Measurements from ENCODE around the gene NUTF2.

NUTF2 gene

DNA sequence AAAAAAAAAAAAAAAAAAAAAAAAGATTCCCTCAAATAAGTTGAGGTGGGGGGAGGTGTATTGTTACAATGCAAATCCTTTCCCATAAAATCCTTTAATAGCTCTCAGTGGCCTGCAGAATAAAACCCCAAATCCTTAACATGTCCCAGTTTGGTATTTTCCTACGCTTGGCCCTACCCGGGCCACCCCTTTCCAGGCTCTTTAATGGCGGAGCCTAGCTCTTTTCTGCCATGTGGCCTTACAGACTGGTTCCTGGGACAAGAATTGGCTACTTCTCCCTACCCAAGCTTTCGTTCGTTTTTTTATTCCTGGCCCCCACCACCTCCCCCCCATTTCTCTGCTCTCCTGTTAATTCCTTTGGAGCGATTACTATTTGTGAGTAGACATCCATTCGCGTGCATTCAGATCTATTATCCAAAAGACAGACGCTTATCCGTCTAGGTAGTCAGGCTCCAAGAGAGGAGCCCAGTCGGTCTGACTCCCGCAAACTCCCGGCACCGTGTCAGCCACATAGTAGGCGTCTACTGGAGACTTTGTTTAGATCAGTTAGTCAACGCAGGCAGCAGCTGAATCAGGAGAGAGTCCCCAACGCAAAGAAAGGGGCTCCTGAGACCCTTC, 5.4 kb upstream of the NUTF2 start:
- Histone ChIP-seq H3K27ac (ENCODE audit: low read length) (peak overlapping the region; percentile 95), H3K27me3 (ENCODE audit: low read depth, low read length) (no peaks in the 10 kb centered on the region), H3K4me3 (ENCODE audit: low read depth in 1 of 2, low read length in 2 of 2) (peak overlapping the region; percentile 74 to 85), H3K4me1 (ENCODE audit: control insufficient read depth in 1 of 2, insufficient read depth in 2 of 2, low read length in 2 of 2) (peaks cover 22 to 34% of the 10 kb centered on the region in 2 donors), H3K9me3 (ENCODE audit: control insufficient read depth in 1 of 2, low read length in 2 of 2) (no peaks in the 10 kb centered on the region), H3K36me3 (ENCODE audit: control insufficient read depth in 1 of 2, insufficient read depth in 2 of 2, low read length in 2 of 2) (peaks cover 0 to 4% of the 10 kb centered on the region in 2 donors)

DNA sequence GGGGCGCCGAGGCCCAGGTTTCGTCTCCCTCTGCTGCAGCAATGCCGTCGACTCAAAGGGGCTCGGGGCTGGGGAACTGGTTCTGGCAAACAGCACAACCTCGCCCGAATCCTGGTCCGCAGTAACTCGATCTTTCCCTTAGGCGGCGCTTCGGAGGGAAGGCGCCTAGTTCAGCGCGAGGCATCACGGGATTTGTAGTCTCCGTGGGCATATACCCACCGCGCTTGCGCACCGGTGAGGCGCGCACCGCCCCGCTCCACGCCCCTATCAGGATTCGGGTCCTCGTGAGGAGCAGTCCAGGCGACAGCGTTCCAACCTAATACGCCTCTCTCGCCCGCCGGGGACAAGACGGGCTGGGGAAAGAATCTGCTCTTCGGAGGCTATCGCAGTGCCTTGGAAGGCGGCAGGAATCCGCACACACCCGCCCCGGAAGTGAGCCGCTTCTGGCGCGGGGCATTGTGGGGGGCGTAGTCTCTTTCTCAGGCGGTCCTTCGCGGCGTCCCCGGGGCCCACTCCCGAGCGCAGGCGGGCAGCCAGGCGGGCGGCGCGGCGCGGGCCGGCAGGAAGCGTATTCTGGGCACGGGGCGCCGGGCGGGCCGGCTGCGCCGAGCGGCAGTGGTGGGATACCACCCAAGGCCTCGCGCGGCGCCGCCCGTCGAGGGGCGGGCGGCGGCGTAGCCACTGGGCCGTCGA, 4.8 kb upstream of the NUTF2 start, which contains the start of gene THAP11:
TSS of gene THAP11 (plus strand) at position 505 of the 693 bp plus-strand sequence. CDS start 235 bp downstream, outside the sequence.
- Histone ChIP-seq H3K4me3 (ENCODE audit: low read depth in 1 of 2, low read length in 2 of 2) (peak within 1 kb of the TSS; percentile 74 to 85), H3K9me3 (ENCODE audit: control insufficient read depth in 1 of 2, low read length in 2 of 2) (no peaks in the 10 kb centered on the region), H3K27ac (ENCODE audit: low read length) (peak within 1 kb of the TSS; percentile 95), H3K27me3 (ENCODE audit: low read depth, low read length) (no peaks in the 10 kb centered on the region), H3K36me3 (ENCODE audit: control insufficient read depth in 1 of 2, insufficient read depth in 2 of 2, low read length in 2 of 2) (peaks cover 0 to 4% of the 10 kb centered on the region in 2 donors), H3K4me1 (ENCODE audit: control insufficient read depth in 1 of 2, insufficient read depth in 2 of 2, low read length in 2 of 2) (peaks cover 22 to 34% of the 10 kb centered on the region in 2 donors)

DNA sequence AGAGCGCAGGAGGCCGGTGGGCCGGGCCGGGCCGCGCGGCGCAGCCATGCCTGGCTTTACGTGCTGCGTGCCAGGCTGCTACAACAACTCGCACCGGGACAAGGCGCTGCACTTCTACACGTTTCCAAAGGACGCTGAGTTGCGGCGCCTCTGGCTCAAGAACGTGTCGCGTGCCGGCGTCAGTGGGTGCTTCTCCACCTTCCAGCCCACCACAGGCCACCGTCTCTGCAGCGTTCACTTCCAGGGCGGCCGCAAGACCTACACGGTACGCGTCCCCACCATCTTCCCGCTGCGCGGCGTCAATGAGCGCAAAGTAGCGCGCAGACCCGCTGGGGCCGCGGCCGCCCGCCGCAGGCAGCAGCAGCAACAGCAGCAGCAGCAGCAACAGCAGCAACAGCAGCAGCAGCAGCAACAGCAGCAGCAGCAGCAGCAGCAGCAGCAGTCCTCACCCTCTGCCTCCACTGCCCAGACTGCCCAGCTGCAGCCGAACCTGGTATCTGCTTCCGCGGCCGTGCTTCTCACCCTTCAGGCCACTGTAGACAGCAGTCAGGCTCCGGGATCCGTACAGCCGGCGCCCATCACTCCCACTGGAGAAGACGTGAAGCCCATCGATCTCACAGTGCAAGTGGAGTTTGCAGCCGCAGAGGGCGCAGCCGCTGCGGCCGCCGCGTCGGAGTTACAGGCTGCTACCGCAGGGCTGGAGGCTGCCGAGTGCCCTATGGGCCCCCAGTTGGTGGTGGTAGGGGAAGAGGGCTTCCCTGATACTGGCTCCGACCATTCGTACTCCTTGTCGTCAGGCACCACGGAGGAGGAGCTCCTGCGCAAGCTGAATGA, 4.0 kb upstream of the NUTF2 start:
- no peaks in the 10 kb centered on the region for H3K27me3 ChIP-seq (ENCODE audit: low read depth, low read length)
- H3K36me3 ChIP-seq (ENCODE audit: control insufficient read depth in 1 of 2, insufficient read depth in 2 of 2, low read length in 2 of 2) = peaks cover 0 to 10% of the 10 kb centered on the region in 2 donors
- H3K4me1 ChIP-seq (ENCODE audit: control insufficient read depth in 1 of 2, insufficient read depth in 2 of 2, low read length in 2 of 2) = peaks cover 22 to 38% of the 10 kb centered on the region in 2 donors
- peak overlapping the region; percentile 61 for H3K27ac ChIP-seq (ENCODE audit: low read length)
- peak overlapping the region; percentile 56 to 85 for H3K4me3 ChIP-seq (ENCODE audit: low read depth in 1 of 2, low read length in 2 of 2)
- no peaks in the 10 kb centered on the region for H3K9me3 ChIP-seq (ENCODE audit: control insufficient read depth in 1 of 2, low read length in 2 of 2)

DNA sequence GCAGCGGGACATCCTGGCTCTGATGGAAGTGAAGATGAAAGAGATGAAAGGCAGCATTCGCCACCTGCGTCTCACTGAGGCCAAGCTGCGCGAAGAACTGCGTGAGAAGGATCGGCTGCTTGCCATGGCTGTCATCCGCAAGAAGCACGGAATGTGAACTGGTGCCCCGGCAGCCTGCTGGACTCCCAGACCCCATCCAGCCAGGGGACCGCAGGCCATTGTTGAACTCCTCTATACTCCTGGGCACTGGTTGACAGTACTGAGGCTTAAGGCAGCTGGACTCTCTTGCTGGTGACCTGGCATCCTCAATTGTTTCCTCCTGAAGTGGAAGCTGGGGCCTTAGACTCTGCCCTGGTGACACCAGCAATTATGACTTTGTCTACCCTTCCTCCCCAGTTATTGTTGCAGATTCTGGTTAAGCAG, 3.4 kb upstream of the NUTF2 start:
- H3K27me3 ChIP-seq (ENCODE audit: low read depth, low read length) = no peaks in the 10 kb centered on the region
- H3K27ac ChIP-seq (ENCODE audit: low read length) = peak overlapping the region; percentile 61
- H3K4me1 ChIP-seq (ENCODE audit: control insufficient read depth in 1 of 2, insufficient read depth in 2 of 2, low read length in 2 of 2) = peaks cover 26 to 44% of the 10 kb centered on the region in 2 donors
- H3K9me3 ChIP-seq (ENCODE audit: control insufficient read depth in 1 of 2, low read length in 2 of 2) = no peaks in the 10 kb centered on the region
- peak overlapping the region; percentile 56 to 85 for H3K4me3 ChIP-seq (ENCODE audit: low read depth in 1 of 2, low read length in 2 of 2)
- H3K36me3 ChIP-seq (ENCODE audit: control insufficient read depth in 1 of 2, insufficient read depth in 2 of 2, low read length in 2 of 2) = peaks cover 0 to 10% of the 10 kb centered on the region in 2 donors

DNA sequence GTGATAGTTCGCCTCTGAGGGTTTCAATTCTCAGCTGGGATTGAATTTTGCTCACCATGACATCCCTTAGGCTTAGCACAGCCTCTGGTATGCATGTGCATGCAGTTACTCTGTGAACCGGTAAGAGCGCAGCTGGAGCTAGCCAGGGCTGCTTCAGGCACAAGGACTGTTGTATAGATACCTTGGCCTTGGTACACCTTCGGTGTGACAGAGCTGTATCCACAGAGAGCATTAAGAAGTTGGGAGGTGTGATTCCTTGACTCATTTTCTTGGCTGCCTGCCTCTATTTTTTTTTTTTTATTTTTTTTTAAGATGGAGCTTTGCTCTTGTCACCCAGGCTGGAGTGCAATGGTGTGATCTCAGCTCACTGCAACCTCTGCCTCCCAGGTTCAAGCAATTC, 2.2 kb upstream of the NUTF2 start:
- H3K4me1 ChIP-seq (ENCODE audit: control insufficient read depth in 1 of 2, insufficient read depth in 2 of 2, low read length in 2 of 2) = peaks cover 26 to 51% of the 10 kb centered on the region in 2 donors
- peaks cover 0 to 10% of the 10 kb centered on the region in 2 donors for H3K36me3 ChIP-seq (ENCODE audit: control insufficient read depth in 1 of 2, insufficient read depth in 2 of 2, low read length in 2 of 2)
- peak overlapping the region; percentile 56 to 85 for H3K4me3 ChIP-seq (ENCODE audit: low read depth in 1 of 2, low read length in 2 of 2)
- H3K27me3 ChIP-seq (ENCODE audit: low read depth, low read length) = no peaks in the 10 kb centered on the region
- H3K27ac ChIP-seq (ENCODE audit: low read length) = peak overlapping the region; percentile 61
- no peaks in the 10 kb centered on the region for H3K9me3 ChIP-seq (ENCODE audit: control insufficient read depth in 1 of 2, low read length in 2 of 2)

DNA sequence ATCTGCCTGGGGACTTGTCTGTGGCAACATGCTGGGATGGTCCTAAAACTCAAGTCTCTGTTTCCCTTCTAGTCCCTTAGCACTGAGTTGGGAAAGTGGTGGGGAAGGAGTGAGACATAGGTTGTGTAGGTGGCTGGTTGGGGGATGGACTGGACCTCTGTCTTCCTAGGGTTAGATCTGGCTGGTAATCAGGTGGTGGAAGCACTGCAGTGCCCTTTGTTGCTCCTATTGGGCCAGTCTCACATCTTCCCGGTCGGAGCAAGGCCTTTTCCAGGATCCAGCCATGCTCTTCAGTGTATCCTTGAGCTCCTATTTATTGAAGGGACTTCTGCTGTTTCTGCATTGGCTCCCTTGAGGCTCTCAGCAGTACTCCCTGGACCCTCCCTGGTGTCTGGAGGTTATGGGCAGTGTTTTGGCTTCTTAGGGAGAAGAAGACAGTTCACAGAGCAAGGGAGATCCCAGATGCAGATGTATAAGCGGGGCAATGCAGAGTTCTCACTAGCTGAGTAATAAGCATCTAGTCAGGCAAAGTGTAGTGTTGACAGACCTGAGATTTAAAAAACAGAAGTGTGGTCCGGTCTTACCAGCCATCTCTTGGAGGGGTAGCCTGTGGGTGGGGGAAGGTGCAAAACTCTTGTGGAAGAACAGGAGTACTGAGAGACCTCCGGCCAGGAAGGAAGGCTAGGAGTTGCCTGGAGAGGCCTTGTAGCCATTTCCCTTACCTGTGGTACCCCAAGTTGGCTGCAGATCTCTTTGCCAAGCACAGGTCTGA, 1.3 kb upstream of the NUTF2 start:
- Histone ChIP-seq H3K36me3 (ENCODE audit: control insufficient read depth in 1 of 2, insufficient read depth in 2 of 2, low read length in 2 of 2) (peaks cover 0 to 10% of the 10 kb centered on the region in 2 donors), H3K27me3 (ENCODE audit: low read depth, low read length) (no peaks in the 10 kb centered on the region), H3K9me3 (ENCODE audit: control insufficient read depth in 1 of 2, low read length in 2 of 2) (no peaks in the 10 kb centered on the region), H3K4me3 (ENCODE audit: low read depth in 1 of 2, low read length in 2 of 2) (peak overlapping the region; percentile 84 to 97), H3K4me1 (ENCODE audit: control insufficient read depth in 1 of 2, insufficient read depth in 2 of 2, low read length in 2 of 2) (peaks cover 26 to 51% of the 10 kb centered on the region in 2 donors), H3K27ac (ENCODE audit: low read length) (peak overlapping the region; percentile 81)

DNA sequence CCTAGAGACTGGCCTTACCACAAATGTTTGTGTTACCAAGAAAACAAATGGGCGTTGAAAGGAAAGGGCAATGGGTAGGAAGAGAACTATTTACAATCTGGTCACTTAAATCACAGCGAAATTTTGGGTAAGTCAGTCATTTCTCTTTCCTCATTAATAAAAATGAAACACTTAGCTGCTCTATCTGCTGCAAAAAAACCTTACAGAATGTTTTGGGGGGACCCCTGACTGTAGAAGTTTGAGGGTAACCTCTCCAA, 742 bp upstream of the NUTF2 start:
- Histone ChIP-seq H3K27ac (ENCODE audit: low read length) (peak overlapping the region; percentile 81), H3K36me3 (ENCODE audit: control insufficient read depth in 1 of 2, insufficient read depth in 2 of 2, low read length in 2 of 2) (peaks cover 0 to 10% of the 10 kb centered on the region in 2 donors), H3K4me1 (ENCODE audit: control insufficient read depth in 1 of 2, insufficient read depth in 2 of 2, low read length in 2 of 2) (peaks cover 26 to 51% of the 10 kb centered on the region in 2 donors), H3K4me3 (ENCODE audit: low read depth in 1 of 2, low read length in 2 of 2) (peak overlapping the region; percentile 84 to 97), H3K27me3 (ENCODE audit: low read depth, low read length) (no peaks in the 10 kb centered on the region), H3K9me3 (ENCODE audit: control insufficient read depth in 1 of 2, low read length in 2 of 2) (no peaks in the 10 kb centered on the region)

DNA sequence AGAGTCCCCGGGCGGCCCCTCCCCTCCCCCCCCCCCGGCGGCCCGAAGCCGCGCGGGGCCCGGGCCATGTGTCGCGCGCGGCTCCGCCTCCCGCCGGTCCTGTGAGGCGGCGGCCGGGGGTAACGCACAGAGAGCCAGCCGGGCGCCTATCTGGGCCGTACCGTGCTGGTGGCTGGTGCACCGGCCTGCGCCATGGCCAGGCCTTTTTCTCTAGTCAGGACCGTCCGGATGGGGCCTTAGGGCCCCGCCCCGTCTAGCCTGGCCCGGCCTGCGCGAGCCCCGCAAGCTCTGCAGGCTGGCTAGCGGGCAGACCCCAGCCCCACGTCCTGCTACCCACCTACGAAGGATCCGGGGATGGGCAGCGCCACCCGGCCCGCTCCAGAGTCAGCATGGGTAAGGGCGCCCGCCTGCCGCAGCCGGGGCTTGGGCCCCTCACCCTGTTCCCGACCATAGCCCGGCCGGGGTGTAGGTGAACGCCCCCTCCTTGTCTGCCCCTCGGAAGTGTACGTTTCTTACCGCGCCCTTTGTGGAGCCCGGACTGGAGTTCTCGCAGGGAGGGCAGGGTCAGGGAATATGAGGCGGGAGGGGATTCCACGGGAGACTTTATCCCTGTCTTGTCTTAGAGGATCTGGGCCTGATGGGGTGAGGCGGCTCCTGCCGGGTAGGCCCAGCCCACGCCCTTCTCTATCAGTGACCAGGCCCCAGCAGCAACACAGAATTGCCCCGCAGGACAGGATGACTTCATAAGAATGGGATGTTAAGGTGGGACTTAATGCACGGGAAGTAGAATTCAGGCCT, 530 bp downstream of the NUTF2 start, which contains the start of gene CENPT:
TSS of gene CENPT (minus strand) at position 630 of the 798 bp plus-strand sequence. CDS start 13,834 bp downstream, outside the sequence.
- Histone ChIP-seq H3K4me1 (ENCODE audit: control insufficient read depth in 1 of 2, insufficient read depth in 2 of 2, low read length in 2 of 2) (peaks cover 26 to 51% of the 10 kb centered on the region in 2 donors), H3K27me3 (ENCODE audit: low read depth, low read length) (no peaks in the 10 kb centered on the region), H3K9me3 (ENCODE audit: control insufficient read depth in 1 of 2, low read length in 2 of 2) (no peaks in the 10 kb centered on the region), H3K36me3 (ENCODE audit: control insufficient read depth in 1 of 2, insufficient read depth in 2 of 2, low read length in 2 of 2) (peaks cover 0 to 6% of the 10 kb centered on the region in 2 donors), H3K27ac (ENCODE audit: low read length) (peak within 1 kb of the TSS; percentile 81), H3K4me3 (ENCODE audit: low read depth in 1 of 2, low read length in 2 of 2) (peak within 1 kb of the TSS; percentile 84 to 97)

DNA sequence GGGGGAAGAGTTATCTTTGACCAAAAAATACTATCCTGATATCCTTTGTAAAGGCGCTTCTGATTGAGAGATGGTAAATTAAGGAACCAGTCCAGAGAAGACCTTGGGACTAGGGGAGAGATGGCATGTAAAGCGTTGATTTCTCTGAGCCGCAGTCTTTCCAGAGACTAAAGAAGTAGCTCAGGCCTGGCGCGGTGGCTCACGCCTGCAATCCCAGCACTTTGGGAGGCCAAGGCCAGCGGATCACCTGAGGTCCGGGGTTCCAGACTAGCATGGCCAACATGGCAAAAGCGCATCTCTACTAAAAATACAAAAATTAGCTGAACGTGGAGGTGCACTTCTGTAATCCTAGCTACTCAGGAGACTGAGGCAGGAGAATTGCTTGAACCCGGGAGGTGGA, 1.4 kb downstream of the NUTF2 start:
- H3K4me3 ChIP-seq (ENCODE audit: low read depth in 1 of 2, low read length in 2 of 2) = peak overlapping the region; percentile 84 to 97
- H3K4me1 ChIP-seq (ENCODE audit: control insufficient read depth in 1 of 2, insufficient read depth in 2 of 2, low read length in 2 of 2) = peaks cover 26 to 49% of the 10 kb centered on the region in 2 donors
- no peaks in the 10 kb centered on the region for H3K9me3 ChIP-seq (ENCODE audit: control insufficient read depth in 1 of 2, low read length in 2 of 2)
- peak overlapping the region; percentile 75 for H3K27ac ChIP-seq (ENCODE audit: low read length)
- peaks cover 0 to 6% of the 10 kb centered on the region in 2 donors for H3K36me3 ChIP-seq (ENCODE audit: control insufficient read depth in 1 of 2, insufficient read depth in 2 of 2, low read length in 2 of 2)
- no peaks in the 10 kb centered on the region for H3K27me3 ChIP-seq (ENCODE audit: low read depth, low read length)

DNA sequence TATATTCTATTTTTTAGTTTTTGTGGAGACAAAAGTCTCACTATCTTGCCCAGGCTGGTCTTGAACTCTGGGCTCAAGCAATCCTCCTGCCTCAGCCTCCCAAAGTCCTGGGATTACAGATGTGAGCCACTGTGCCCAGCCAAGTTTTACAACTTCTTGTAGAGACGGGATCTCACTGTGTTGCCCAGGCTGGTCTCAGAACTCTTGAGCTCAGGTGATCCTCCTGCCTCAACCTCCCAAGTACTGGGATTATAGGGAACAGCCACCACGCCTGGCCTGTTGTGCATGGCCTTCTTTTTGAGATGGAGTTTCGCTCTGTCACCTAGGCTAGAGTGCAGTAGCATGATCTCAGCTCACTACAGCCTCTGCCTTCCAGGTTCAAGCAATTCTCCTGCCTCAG, 6.9 kb downstream of the NUTF2 start:
- Histone ChIP-seq H3K9me3 (ENCODE audit: control insufficient read depth in 1 of 2, low read length in 2 of 2) (no peaks in the 10 kb centered on the region), H3K27me3 (ENCODE audit: low read depth, low read length) (no peaks in the 10 kb centered on the region), H3K4me1 (ENCODE audit: control insufficient read depth in 1 of 2, insufficient read depth in 2 of 2, low read length in 2 of 2) (peaks cover 8 to 32% of the 10 kb centered on the region in 2 donors), H3K36me3 (ENCODE audit: control insufficient read depth in 1 of 2, insufficient read depth in 2 of 2, low read length in 2 of 2) (peaks cover 0 to 6% of the 10 kb centered on the region in 2 donors), H3K27ac (ENCODE audit: low read length) (no peak overlapping the region), H3K4me3 (ENCODE audit: low read depth in 1 of 2, low read length in 2 of 2) (no peak overlapping the region)

Measured in muscle layer of duodenum (tissue), 2 donors.